Stromal cell of bone marrow (primary cell): ENCODE measurements around the gene SMARCB1.
"Not testable (repeated sequence)": the region's sequence is repeated elsewhere in the genome, so short reads cannot be mapped to it uniquely, and the experiment has no call there.

ENCODE experiments used
- DNase-seq: peaks from one replicate; pipeline ENCODE4 v3.0.0-alpha.2; 2012; ENCODE audit warnings: low read depth

Gene SMARCB1

GRCh38 chr22:23846081-23846469 is 59.3 kb downstream of the SMARCB1 start:
- DNase-seq = no peak

GRCh38 chr22:23847310-23847920 is 60.6 kb downstream of the SMARCB1 start:
- no peak for DNase-seq

GRCh38 chr22:23847991-23848864 is 61.5 kb downstream of the SMARCB1 start:
- DNase-seq = no peak

- DNase-seq = no peak
These were observed 62.5 kb downstream of the SMARCB1 start for GRCh38 chr22:23849009-23850006.

GRCh38 chr22:23850136-23850611 is 63.4 kb downstream of the SMARCB1 start:
- DNase-seq = no peak

GRCh38 chr22:23856721-23857605 is 70.2 kb downstream of the SMARCB1 start:
- no peak for DNase-seq

GRCh38 chr22:23857606-23858483 is 71.1 kb downstream of the SMARCB1 start, which contains the start of gene SLC2A11:
Gene SLC2A11, plus strand, starts transcription at chr22:23857875. Its CDS starts 125 bp downstream, at chr22:23858000.
- DNase-seq = peak; percentile 94

GRCh38 chr22:23858484-23858815 is 71.7 kb downstream of the SMARCB1 start:
- no peak for DNase-seq

- no peak for DNase-seq
These were observed 72.4 kb downstream of the SMARCB1 start for GRCh38 chr22:23859201-23859600.

GRCh38 chr22:23860187-23860586 is 73.4 kb downstream of the SMARCB1 start:
- not testable (repeated sequence) for DNase-seq

- no peak for DNase-seq
These were observed 75.3 kb downstream of the SMARCB1 start for GRCh38 chr22:23862103-23862502.

GRCh38 chr22:23864499-23865154 is 77.9 kb downstream of the SMARCB1 start:
- DNase-seq = not testable (repeated sequence)

GRCh38 chr22:23868580-23868979 is 81.8 kb downstream of the SMARCB1 start:
- no peak for DNase-seq

GRCh38 chr22:23874871-23875270 is 88.1 kb downstream of the SMARCB1 start:
- no peak for DNase-seq

- no peak for DNase-seq
These were observed 89.0 kb downstream of the SMARCB1 start for GRCh38 chr22:23875801-23876200.

- no peak for DNase-seq
These were observed 90.8 kb downstream of the SMARCB1 start for GRCh38 chr22:23877566-23877965.

GRCh38 chr22:23878219-23878618 is 91.5 kb downstream of the SMARCB1 start:
- no peak for DNase-seq

GRCh38 chr22:23882370-23882769 is 95.6 kb downstream of the SMARCB1 start:
- no peak for DNase-seq

GRCh38 chr22:23883658-23884057 is 96.9 kb downstream of the SMARCB1 start:
- no peak for DNase-seq

GRCh38 chr22:23884140-23884539 is 97.4 kb downstream of the SMARCB1 start:
- no peak for DNase-seq
